ENCODE data around the gene LUC7L3. TPM values are rescaled to one million over a fixed set of nuclear protein-coding genes. Genes with fewer than 3 reads are reported as not detected.

Gene LUC7L3
- total RNA-seq, 6 experiments from 2014 or later: 15.4 to 50.5 (median 31.0) TPM

GRCh38 chr17:50697062-50697461 is 22.3 kb upstream of the LUC7L3 start:
- 38% methylated on average over 3 of the region's 3 CpGs for WGBS (ENCODE audit: insufficient coverage, low coverage, low lambda C conversion rate, missing lambda C conversion rate)
- Histone ChIP-seq H3K27me3 (no peaks in the 10 kb centered on the region), H3K27ac (no peak overlapping the region), H3K9me3 (no peaks in the 10 kb centered on the region), H3K4me1 (peaks cover 0 to 28% (median 16%) of the 10 kb centered on the region in 4 donors), H3K36me3 (peaks cover 0 to 49% (median 18%) of the 10 kb centered on the region in 4 donors), H3K4me3 (no peak overlapping the region)
- ATAC-seq: no peak
- intact Hi-C loops (cut with DNase I): loop anchor here in 1 of 2 donors (5.0 kb wide), 1 partner anchor 150 kb away; the partner anchor contains the start of gene SPATA20
- DNase-seq: no peak
- TF ChIP-seq CTCF (IDR thresholded peaks at IDR 0.05) (no peak), POLR2A (IDR thresholded peaks at IDR 0.05) (no peak)

DNA sequence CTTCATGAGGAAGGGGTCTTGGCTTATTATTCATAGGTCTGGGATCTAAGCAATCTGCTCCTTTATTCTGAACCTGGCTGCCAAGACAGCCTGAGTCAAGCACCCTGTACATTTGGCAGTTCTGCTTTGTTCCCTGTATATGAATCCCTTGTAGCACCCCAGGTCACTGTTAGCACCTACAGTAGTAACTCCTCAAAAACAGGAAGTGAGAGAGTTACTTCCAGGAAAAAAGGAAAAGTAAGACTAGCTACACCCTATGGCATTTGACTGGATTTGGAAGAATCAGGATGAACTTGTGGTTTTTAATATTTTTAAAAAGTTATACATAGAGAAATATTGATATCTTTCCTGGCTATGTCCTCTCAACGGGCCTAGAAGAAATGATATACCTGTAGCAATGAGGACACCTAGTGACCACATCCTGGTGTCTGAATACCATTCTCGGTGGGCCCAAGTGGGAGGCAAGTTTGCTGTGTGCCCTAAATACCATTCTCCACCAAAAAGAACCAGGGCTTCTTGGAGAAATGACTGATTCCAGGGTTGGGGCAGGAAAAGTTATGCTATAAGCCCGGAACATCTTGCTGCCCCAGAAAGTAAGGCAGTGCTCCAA is 21.6 kb upstream of the LUC7L3 start:
- Histone ChIP-seq H3K4me3 (no peak overlapping the region), H3K36me3 (peaks cover 0 to 49% (median 18%) of the 10 kb centered on the region in 4 donors), H3K4me1 (peaks cover 0 to 21% (median 10%) of the 10 kb centered on the region in 4 donors), H3K27ac (no peak overlapping the region), H3K9me3 (no peaks in the 10 kb centered on the region), H3K27me3 (no peaks in the 10 kb centered on the region)
- 42% methylated on average over 3 of the region's 3 CpGs for WGBS (ENCODE audit: insufficient coverage, low coverage, low lambda C conversion rate, missing lambda C conversion rate)
- DNase-seq: no peak
- ATAC-seq: peak in 3 of 4 donors; percentile 23 to 32 (median 31)
- intact Hi-C loops (cut with DNase I): loop anchor here in 1 of 2 donors (5.0 kb wide), 1 partner anchor 150 kb away; the partner anchor contains the start of gene SPATA20
- TF ChIP-seq CTCF (IDR thresholded peaks at IDR 0.05): peak; percentile 19 to 38 (median 31)
- TF ChIP-seq POLR2A (IDR thresholded peaks at IDR 0.05): no peak

DNA sequence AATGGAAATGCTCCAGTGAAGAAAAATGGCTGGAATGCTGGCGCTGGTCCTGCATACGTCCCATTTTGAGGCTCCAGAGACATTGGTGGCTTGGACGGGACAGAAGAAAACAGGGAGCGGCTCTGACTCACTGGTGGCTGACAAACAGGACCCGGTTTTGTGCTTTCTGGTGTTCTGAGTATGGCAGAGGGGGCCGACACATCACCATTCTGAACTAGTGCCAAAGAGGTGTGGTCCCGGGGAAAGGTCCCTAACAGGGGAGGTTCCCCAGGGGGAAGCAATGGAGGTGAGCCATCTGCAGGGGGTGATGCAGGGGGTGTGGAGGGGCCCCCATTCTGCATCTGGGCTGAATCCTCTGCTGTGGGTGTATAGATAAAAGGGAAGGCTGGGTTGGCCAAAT is 20.0 kb upstream of the LUC7L3 start:
- peak in 1 of 3 donors; percentile 35 for DNase-seq
- no peak overlapping the region for H3K4me3 ChIP-seq
- no peak overlapping the region for H3K27ac ChIP-seq
- H3K9me3 ChIP-seq: no peaks in the 10 kb centered on the region
- H3K4me1 ChIP-seq: peaks cover 0 to 5% (median 2%) of the 10 kb centered on the region in 4 donors
- no peak for ATAC-seq
- intact Hi-C loops (cut with DNase I): loop anchor here in 1 of 2 donors (5.0 kb wide), 1 partner anchor 152 kb away; the partner anchor contains the start of gene SPATA20
- TF ChIP-seq CTCF (IDR thresholded peaks at IDR 0.05): no peak
- no peak for TF ChIP-seq POLR2A (IDR thresholded peaks at IDR 0.05)
- peaks cover 0 to 55% (median 18%) of the 10 kb centered on the region in 4 donors for H3K36me3 ChIP-seq
- 97% methylated on average over 5 of the region's 7 CpGs for WGBS (ENCODE audit: insufficient coverage, low coverage, low lambda C conversion rate, missing lambda C conversion rate)
- H3K27me3 ChIP-seq: no peaks in the 10 kb centered on the region

DNA sequence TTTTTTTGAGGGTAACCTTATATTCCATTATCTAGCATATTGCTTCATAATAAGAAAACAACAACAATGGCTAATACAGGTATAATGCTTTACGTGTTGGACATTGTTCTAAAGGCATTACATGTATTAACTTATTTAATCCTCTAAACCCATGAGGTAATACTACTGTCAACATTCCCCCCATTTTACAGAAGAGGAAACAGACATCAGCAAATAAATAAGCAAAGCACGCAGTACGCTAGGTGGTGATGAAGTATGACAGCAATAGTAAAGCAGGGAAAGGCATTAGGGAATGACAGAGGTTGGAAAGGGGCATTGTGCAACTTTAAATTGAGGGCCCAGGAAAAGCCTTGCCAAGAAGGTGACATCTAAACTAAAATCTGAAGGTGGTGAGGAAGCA is 16.2 kb upstream of the LUC7L3 start:
- H3K4me3 ChIP-seq: no peak overlapping the region
- ATAC-seq: no peak
- H3K27ac ChIP-seq: no peak overlapping the region
- TF ChIP-seq POLR2A (IDR thresholded peaks at IDR 0.05) (no peak), CTCF (IDR thresholded peaks at IDR 0.05) (no peak)
- H3K27me3 ChIP-seq: no peaks in the 10 kb centered on the region
- no peaks in the 10 kb centered on the region for H3K9me3 ChIP-seq
- WGBS (ENCODE audit: insufficient coverage, low coverage, low lambda C conversion rate, missing lambda C conversion rate): 76% methylated on average over 3 of the region's 3 CpGs
- peaks cover 0 to 10% (median 2%) of the 10 kb centered on the region in 4 donors for H3K4me1 ChIP-seq
- intact Hi-C loops (cut with DNase I): no loop called here
- H3K36me3 ChIP-seq: peaks cover 0 to 30% (median 5%) of the 10 kb centered on the region in 4 donors
- no peak for DNase-seq

Data from right lobe of liver (tissue), 6 donors.